LNCaP clone FGC (cell line): Measurements from ENCODE around the gene CALD1.

Experiments used
- DNase-seq: peaks from one replicate; pipeline ENCODE4 v3.0.0-alpha.2; 2011; ENCODE audit warnings: low read depth
- H3K4me3 ChIP-seq: 2 replicates; pipeline ENCODE4 v1.5.1; 2011; ENCODE audit warnings: mild to moderate bottlenecking, low read depth, low read length, control low read depth
- TF ChIP-seq, protein P1 (sequence below): IDR thresholded peaks from 2 replicates; pipeline ENCODE4 v1.5.1; 2012; ENCODE audit warnings: mild to moderate bottlenecking; ENCODE audit not compliant: control insufficient read depth, insufficient read depth; ENCODE audit errors: extremely low read depth

The CALD1 gene

DNA sequence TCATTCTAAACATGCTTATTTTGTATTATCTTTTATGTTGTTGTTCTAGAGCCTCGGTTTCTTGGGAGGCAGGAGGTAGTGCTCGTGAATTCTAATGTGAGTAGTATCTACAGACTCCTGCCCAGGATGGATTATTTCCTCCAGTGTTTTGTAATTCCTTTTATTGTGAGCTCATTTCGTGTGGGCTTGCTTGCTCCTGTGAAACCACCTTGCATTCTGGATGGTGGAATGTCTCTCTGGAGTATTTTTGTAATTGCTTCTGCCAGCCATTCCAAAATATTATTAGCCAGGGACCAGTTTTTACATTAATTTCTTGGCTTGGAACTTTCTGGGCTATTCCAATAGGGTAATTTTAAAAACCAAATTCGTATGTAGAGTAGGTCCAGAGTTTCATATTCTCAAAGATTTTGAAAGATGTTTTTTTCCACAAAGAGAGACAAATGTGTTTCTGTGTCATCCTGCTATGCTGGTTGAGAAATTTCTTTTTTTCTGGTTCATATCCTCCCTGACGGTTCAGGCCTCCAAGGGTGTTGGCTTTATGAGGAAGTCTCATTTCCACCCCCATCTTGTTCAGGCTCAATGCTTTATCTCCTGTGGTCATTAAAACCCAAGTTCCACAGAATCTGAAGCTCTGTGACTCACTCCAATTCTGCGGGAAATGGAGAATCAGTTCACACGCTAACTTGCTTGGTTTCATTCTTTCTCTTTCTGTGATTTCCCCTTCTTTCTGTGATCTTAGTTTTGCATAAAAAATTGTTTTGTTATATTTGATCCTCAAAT, 41.7 kb upstream of the CALD1 start:
- TF ChIP-seq, protein P1, sequence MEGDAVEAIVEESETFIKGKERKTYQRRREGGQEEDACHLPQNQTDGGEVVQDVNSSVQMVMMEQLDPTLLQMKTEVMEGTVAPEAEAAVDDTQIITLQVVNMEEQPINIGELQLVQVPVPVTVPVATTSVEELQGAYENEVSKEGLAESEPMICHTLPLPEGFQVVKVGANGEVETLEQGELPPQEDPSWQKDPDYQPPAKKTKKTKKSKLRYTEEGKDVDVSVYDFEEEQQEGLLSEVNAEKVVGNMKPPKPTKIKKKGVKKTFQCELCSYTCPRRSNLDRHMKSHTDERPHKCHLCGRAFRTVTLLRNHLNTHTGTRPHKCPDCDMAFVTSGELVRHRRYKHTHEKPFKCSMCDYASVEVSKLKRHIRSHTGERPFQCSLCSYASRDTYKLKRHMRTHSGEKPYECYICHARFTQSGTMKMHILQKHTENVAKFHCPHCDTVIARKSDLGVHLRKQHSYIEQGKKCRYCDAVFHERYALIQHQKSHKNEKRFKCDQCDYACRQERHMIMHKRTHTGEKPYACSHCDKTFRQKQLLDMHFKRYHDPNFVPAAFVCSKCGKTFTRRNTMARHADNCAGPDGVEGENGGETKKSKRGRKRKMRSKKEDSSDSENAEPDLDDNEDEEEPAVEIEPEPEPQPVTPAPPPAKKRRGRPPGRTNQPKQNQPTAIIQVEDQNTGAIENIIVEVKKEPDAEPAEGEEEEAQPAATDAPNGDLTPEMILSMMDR, result no peak
- H3K4me3 ChIP-seq, result no peak overlapping the region
- no peak for DNase-seq

DNA sequence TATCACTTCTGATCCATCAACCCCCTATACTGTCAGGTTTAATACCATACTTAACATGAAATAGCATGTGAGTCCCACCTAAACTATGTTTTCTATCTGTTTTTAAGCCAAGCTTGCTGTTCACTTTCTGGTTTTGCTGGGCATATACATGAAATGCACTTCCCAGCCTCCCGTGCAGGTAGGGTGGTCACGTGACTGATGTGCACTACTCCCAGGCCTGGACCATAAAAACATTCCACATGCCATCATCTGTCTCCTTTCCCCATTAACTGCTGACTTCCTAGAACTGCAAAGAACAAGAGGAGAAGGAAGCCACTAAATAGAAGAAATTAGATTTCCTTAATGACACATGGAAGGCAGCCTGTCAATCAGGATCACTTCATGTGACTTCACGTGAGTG, 40.1 kb upstream of the CALD1 start:
- DNase-seq, result no peak
- H3K4me3 ChIP-seq, result no peak overlapping the region
- TF ChIP-seq, protein P1, result no peak

DNA sequence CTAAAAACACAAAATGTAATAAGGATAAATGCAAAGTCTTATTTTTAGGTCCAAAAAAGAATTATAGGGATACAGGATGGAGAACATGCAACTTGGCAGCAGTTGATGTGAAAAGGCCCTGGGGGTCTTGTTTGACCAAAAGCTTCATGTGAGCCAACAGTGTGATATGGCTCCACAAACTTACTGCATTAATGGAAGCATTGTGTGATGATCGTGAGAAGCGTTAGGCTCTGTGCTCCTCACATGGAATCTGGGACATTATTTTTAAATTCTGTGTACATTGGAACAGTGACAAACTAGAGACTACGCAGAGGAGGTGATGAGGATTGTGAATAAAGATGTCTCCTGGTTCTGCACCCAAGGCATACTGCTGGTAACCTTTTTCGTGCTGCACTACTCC, 39.1 kb upstream of the CALD1 start:
- no peak overlapping the region for H3K4me3 ChIP-seq
- no peak for DNase-seq
- TF ChIP-seq, protein P1, result no peak

DNA sequence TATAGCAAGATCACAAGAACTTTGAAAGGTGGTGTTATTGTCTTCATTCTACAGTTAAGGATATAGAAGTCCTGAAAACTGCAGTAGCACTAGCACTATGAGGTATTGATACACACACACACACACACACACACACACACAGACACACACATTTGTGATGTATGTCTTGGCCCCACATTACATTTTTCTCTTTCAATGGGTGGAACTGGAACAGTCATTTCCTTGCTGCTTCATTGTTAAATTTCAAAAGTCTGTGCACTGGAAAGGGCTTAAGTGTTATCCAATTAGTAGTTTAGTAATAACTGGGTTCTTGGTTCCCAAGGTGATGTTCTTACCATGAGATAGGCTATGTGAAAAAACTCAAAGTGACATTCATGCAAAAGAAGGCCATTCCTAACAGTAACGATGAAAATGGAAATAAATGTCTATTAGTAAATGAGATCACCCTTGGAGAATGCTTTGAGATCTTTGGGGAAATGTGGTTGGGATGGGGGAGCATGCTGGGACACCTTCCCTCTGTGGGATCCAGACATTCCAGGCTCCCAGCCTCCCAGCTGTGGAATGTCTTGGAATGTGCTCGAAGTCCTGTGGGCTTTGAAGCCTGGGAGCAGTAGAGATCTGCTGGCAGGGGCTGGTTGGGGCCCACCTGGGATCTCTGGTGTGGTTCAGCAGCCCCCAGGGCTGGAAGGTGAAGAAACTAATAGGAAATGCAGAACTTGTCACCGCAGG, 37.4 kb upstream of the CALD1 start:
- no peak overlapping the region for H3K4me3 ChIP-seq
- TF ChIP-seq, protein P1, result no peak
- no peak for DNase-seq

DNA sequence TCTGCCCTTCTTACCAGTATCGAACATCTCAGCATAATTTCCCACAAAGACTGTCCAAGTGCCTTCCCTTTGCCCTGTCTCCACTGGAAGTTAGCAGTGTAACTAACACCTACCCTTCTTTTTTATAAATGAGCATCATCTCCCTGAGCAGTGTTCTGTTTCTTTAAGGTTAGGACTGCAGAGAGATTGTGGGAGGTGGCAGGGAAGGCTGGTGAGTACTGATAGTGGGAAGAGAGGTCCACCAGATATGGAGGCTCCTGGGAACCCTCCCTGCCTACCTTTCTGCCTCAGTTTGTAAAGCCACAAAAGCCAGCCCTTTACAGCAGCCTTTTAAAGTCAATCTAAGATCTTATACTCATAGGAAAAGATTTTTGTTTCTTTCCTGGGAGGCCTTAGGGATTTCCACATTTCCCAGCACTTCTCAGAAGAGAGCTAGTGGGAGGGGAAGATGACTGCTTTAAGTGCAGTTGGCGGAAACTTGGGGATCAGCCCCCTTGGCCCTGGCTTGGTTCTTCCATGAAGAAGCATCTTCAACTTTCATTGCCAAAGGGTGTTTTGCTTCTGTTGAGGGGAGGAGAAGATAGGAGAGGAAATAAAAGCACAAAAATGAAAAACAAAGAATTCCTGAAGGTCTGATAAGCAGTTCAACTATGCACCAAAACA, 36.6 kb upstream of the CALD1 start:
- TF ChIP-seq, protein P1, result no peak
- no peak overlapping the region for H3K4me3 ChIP-seq
- DNase-seq, result no peak

DNA sequence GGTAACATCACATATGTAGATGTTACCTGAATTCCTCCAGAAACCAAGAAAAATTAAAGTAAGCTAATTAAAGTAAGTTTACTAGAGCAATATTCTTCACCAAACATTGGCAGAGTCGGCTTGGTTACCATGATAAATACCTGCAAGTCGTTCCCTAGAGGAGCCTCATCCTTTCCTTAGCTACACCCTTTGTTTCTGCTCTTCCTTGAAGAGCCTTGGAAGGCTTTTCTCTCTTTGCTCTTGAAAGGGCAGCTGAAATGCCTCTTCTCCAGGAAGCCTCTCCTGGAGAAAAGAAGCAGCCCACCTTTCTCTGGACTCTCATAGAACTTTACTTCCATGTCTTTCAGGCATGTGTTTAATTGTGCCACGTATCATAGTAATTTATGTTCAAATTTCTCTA, 34.9 kb upstream of the CALD1 start:
- TF ChIP-seq, protein P1, result no peak
- no peak for DNase-seq
- H3K4me3 ChIP-seq, result no peak overlapping the region
